IPS DF 6.9 (cell line): Measurements from ENCODE around the gene CD4.
A peak's percentile ranks its signal among the peaks of the same experiment; 100 is the strongest.

Experiments
- DNase-seq: peaks from one replicate; pipeline ENCODE4 v3.0.0-alpha.2; 2013; ENCODE audit warnings: low read depth, low spot score
- H3K27ac ChIP-seq: one replicate; pipeline ENCODE4 v1.5.1; 2013; ENCODE audit warnings: low read length, control low read depth
- H3K27me3 ChIP-seq: 2 replicates; pipeline ENCODE4 v1.6.1; 2013; ENCODE audit warnings: mild to moderate bottlenecking, low read length; ENCODE audit not compliant: control insufficient read depth, insufficient read depth
- H3K36me3 ChIP-seq: 2 replicates; pipeline ENCODE4 v1.6.1; 2013; ENCODE audit warnings: low read length; ENCODE audit not compliant: control insufficient read depth, insufficient read depth
- H3K4me1 ChIP-seq: 2 replicates; pipeline ENCODE4 v1.6.1; 2013; ENCODE audit warnings: low read length; ENCODE audit not compliant: control insufficient read depth, insufficient read depth
- H3K4me3 ChIP-seq: 2 replicates; pipeline ENCODE4 v1.5.1; 2013; ENCODE audit warnings: mild to moderate bottlenecking, low read length
- H3K9me3 ChIP-seq: 2 replicates; pipeline ENCODE4 v1.6.1; 2013; ENCODE audit warnings: low read length, inconsistent platforms; ENCODE audit not compliant: control insufficient read depth, insufficient read depth
- WGBS: extraction: QIAGEN DNeasy Blood & Tissue Kit; methylation state at CpG from one replicate; pipeline ENCODE4 v1.1.7; 2013; ENCODE audit warnings: mixed read lengths, missing lambda C conversion rate; ENCODE audit not compliant: insufficient read length, insufficient coverage; 5-methylcytosine and 5-hydroxymethylcytosine counted together

Gene CD4

GRCh38 chr12:6823182-6824084 is 34.1 kb downstream of the CD4 start:
- no peak for DNase-seq
- peaks cover 20% of the 10 kb centered on the region for H3K4me1 ChIP-seq
- H3K36me3 ChIP-seq, result no peaks in the 10 kb centered on the region
- no peak overlapping the region for H3K4me3 ChIP-seq
- H3K9me3 ChIP-seq, result no peaks in the 10 kb centered on the region
- H3K27me3 ChIP-seq, result no peaks in the 10 kb centered on the region
- H3K27ac ChIP-seq, result no peak overlapping the region
- no CpG with 5 or more reads among the region's 12 CpGs for WGBS

GRCh38 chr12:6824085-6824775 is 34.9 kb downstream of the CD4 start:
- Histone ChIP-seq H3K9me3 (no peaks in the 10 kb centered on the region), H3K27me3 (no peaks in the 10 kb centered on the region), H3K4me1 (peaks cover 17% of the 10 kb centered on the region), H3K36me3 (no peaks in the 10 kb centered on the region), H3K4me3 (no peak overlapping the region), H3K27ac (no peak overlapping the region)
- WGBS, result no CpG with 5 or more reads among the region's 37 CpGs
- DNase-seq, result no peak

DNA sequence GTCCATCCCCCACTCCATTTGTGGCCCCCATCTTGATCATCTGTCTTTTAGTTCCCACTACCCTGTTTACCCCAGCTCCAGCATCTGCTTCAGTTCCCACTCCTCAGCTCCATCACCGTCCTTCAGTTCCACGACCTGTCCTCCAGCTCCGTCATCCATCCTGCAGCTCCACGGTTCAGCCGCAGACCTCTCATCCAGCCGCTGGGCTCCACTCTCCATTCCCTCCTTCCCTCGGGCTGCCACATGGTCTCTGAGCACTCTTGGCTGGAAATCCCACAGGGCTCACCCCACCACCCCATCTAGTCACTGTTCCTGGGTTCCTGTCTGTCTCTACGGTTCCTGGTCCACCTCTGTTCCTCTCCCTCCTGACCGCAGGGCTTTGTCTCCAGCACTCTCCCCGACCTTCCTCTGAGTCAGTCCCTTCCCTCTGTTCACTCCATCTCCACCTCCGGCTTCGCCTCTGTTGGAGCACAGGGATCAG is 35.6 kb downstream of the CD4 start:
- Histone ChIP-seq H3K4me3 (peak overlapping the region; percentile 8; the same call in 1 of the 2 replicates), H3K27me3 (no peaks in the 10 kb centered on the region), H3K9me3 (no peaks in the 10 kb centered on the region), H3K27ac (no peak overlapping the region), H3K36me3 (no peaks in the 10 kb centered on the region), H3K4me1 (peaks cover 14% of the 10 kb centered on the region)
- WGBS, result no CpG with 5 or more reads among the region's 12 CpGs
- DNase-seq, result no peak

DNA sequence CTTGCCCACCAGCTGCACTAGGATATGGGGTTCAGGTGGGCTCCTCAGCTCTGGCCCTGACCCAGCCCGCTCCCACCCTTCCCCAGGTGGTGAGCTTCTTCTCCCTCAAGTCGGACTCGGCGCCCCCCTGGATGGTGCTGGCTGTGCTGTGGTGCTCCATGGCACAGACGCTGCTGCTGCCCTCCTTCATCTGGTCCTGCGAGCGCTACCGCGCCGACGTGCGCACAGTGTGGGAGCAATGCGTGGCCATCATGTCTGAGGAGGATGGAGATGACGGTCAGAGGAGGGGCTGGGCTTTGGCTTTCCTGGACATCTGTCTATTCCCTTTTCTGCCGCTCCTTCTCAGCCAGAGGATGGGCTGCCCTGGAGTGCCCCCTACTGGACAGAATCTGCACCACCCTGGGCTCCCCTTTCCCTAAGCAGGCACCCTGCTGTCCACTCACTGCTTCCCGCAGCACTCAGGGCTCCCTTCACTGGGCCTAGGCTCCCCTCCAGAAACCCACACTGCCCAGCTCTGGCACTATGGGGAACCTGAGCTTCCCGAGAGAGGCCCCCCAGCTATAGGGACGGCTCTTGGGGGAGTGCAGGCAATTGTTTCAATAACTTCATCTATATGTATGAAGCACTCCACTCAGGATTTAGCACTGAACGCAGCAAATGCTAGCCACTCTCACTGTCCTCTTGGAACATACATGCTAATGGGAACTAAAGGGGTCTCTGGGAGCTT is 36.2 kb downstream of the CD4 start:
- no peak overlapping the region for H3K27ac ChIP-seq
- whole genome bisulfite sequencing, result no CpG with 5 or more reads among the region's 19 CpGs
- DNase-seq, result no peak
- 0 out of 2 replicates have a peak, but pooled peaks cover 1% of the 10 kb centered on the region for H3K36me3 ChIP-seq
- H3K27me3 ChIP-seq, result no peaks in the 10 kb centered on the region
- peaks cover 11% of the 10 kb centered on the region for H3K4me1 ChIP-seq
- peak overlapping the region; percentile 8; the same call in 1 of the 2 replicates for H3K4me3 ChIP-seq
- H3K9me3 ChIP-seq, result no peaks in the 10 kb centered on the region

DNA sequence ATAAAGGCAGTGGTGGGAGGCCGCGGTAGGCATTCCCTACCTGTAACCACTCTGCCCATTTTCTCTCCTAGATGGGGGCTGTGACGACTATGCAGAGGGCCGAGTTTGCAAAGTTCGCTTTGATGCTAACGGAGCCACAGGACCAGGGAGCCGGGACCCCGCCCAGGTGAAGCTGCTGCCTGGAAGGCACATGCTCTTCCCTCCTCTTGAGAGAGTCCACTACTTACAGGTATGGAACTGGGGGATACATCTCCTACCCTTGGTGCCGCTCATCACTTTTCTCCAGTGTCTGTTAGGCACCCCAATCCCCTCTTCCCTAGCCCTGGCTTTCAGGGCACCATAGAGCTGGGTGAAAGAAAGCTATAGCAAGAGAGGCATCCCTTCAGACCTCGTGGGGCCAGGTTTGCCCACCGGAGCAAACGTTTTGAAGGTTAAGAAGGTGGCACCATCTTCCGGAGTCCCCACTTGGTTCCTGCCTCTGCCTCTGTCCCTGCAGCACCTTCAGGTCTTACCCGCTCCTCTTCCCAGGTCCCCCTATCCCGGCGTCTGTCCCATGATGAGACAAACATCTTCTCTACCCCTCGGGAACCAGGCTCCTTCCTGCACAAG is 36.9 kb downstream of the CD4 start:
- Histone ChIP-seq H3K9me3 (no peaks in the 10 kb centered on the region), H3K4me1 (peaks cover 9% of the 10 kb centered on the region; the same call in 1 of the 2 replicates), H3K4me3 (no peak overlapping the region), H3K36me3 (peaks cover 6% of the 10 kb centered on the region; the same call in 1 of the 2 replicates), H3K27ac (no peak overlapping the region), H3K27me3 (no peaks in the 10 kb centered on the region)
- no CpG with 5 or more reads among the region's 17 CpGs for WGBS
- no peak for DNase-seq

DNA sequence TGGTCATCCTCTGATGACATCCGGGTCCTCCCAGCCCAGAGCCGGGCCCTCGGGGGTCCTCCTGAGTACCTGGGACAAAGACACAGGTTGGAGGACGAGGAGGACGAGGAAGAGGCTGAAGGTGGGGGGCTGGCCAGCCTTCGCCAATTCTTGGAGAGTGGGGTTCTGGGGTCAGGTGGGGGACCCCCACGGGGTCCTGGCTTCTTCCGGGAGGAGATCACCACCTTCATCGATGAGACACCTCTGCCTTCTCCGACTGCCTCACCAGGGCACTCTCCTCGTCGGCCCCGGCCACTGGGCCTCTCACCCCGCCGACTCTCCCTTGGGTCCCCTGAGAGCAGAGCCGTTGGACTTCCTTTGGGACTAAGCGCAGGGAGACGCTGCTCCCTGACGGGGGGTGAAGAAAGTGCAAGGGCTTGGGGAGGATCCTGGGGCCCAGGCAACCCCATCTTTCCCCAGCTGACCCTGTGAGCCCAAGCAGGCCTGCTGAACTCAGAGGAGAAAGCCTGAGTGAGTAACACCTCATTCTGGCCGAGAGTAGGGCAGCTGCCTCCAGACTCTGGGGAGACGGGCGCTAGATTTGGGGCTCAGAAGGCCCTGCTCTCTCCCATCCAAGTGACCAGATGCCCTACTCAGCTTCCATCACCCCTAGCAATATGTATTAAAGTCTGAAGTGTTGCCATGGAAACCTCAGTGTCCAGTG is 37.6 kb downstream of the CD4 start:
- WGBS, result no CpG with 5 or more reads among the region's 22 CpGs
- no peak for DNase-seq
- Histone ChIP-seq H3K9me3 (no peaks in the 10 kb centered on the region), H3K4me3 (no peak overlapping the region), H3K4me1 (peaks cover 9% of the 10 kb centered on the region; the same call in 1 of the 2 replicates), H3K27ac (no peak overlapping the region), H3K36me3 (peaks cover 12% of the 10 kb centered on the region; the same call in 1 of the 2 replicates), H3K27me3 (no peaks in the 10 kb centered on the region)

GRCh38 chr12:6827437-6827911 is 38.1 kb downstream of the CD4 start:
- Histone ChIP-seq H3K4me3 (no peak overlapping the region; the same call in 1 of the 2 replicates), H3K4me1 (peaks cover 8% of the 10 kb centered on the region; the same call in 1 of the 2 replicates), H3K9me3 (no peaks in the 10 kb centered on the region), H3K27me3 (no peaks in the 10 kb centered on the region), H3K36me3 (peaks cover 13% of the 10 kb centered on the region; the same call in 1 of the 2 replicates), H3K27ac (no peak overlapping the region)
- WGBS, result no CpG with 5 or more reads among the region's 8 CpGs
- DNase-seq, result no peak

- WGBS, result no CpG with 5 or more reads among the region's 60 CpGs
- peak within 1 kb of the TSS; percentile 98 for H3K4me3 ChIP-seq
- no peak for DNase-seq
- no peak within 1 kb of the TSS for H3K27ac ChIP-seq
- H3K27me3 ChIP-seq, result no peaks in the 10 kb centered on the region
- H3K9me3 ChIP-seq, result no peaks in the 10 kb centered on the region
- H3K4me1 ChIP-seq, result peaks cover 8% of the 10 kb centered on the region; the same call in 1 of the 2 replicates
- peaks cover 13% of the 10 kb centered on the region; the same call in 1 of the 2 replicates for H3K36me3 ChIP-seq
Measured at GRCh38 chr12:6827982-6828780, 38.9 kb downstream of the CD4 start, which contains the start of gene P3H3. Gene P3H3, plus strand, starts transcription at chr12:6828407. Its CDS starts 34 bp downstream, at chr12:6828441.
